HG02884 (cell line): Measurements from ENCODE around the gene ADM2.
"Not testable (repeated sequence)": the region's sequence is repeated elsewhere in the genome, so short reads cannot be mapped to it uniquely, and the experiment has no call there.

ENCODE experiments used
- ATAC-seq: cut with Tn5 transposase; IDR thresholded peaks from one replicate; pipeline ENCODE4 v1.9.1; 2021; ENCODE audit warnings: mild to moderate bottlenecking, moderate library complexity; ENCODE audit not compliant: unreplicated experiment

ADM2 gene

GRCh38 chr22:50505276-50505775 lies 24.0 kb downstream of the ADM2 start:
- ATAC-seq, result no peak

DNA sequence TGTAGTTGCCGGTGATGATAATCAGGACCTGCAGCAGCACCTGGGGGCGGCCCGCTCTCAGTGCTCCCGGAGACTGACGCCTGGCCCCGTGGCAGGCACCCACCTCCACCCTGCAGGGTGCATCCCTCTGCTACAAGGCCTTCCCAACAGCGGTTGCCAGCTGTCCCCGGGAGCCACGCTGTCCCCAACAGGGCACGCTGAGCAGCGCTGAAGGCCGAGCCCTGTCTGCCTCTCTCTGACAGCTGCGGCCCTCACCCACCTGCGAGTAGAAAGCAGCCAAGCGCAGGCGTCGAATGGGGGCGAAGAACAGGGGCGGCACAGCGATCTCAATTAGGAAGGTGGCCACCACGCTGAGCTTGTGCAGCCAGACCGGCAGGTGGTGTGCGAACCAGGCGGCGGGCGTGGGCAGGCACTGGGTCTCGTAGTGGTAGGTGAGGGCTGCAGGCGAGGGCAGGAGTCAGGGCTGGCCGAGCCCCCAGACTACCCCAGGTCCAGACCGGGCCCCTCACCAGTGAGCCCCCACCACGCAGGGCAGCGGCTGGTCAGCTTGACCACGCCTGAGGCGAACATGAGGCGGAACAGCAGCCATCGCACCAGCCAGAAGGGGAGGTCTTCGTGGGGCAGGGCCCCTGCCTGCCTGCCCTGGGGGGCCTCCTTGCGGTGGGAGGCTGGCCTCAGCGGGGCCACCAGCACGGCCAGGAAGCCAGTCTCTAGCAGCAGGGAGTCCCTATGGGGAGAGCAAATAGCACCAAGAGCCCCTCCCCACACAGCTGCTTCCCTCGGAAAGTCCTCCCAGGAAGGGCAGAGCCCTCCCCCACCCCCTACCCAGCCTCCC lies 24.6 kb downstream of the ADM2 start:
- ATAC-seq, result no peak

DNA sequence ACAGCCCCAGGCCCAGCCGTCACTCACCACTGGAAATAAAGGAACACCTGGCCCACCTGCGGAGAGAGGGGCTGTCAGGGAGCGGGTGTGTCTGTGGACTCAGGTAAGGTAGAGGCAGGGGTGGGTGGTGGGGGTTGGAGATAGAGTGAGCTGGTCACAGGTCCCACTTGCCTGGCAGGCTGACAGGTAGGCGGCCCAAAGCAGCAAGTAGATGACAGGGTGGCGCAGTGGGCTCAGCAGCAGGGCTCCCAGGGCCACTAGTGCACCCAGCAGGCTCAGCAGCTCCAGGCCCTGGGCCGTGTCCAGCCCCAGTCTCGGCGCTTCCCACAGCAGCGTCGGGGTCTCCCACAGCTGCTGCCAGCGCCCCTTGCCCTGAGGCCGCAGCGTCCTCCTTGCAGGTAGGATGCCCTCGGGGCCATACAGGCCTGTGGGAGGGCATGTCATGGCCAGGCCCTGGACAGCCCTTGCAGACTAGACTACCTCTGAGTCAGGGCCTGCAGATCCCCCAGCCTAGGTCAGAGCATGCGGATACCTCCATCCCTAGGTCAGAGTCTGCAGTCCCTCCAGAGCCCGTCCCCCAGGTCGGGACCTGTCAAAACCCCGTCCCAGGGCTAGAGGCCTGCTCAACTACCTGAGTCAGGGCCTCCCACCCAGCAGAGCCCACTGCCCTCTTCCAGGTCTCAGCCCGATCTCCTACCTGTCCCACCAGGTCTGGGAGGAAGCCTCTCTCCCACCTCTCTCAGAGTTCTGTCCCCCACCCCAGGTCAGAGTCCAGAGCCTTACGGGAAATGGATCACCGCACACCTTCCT lies 25.5 kb downstream of the ADM2 start:
- ATAC-seq, result no peak

GRCh38 chr22:50507421-50507990 lies 26.2 kb downstream of the ADM2 start, which contains the start of gene LMF2:
TSS of gene LMF2 (minus strand) at chr22:50507702. CDS start at chr22:50507675, 27 bp downstream.
- peak; percentile 47 for ATAC-seq

DNA sequence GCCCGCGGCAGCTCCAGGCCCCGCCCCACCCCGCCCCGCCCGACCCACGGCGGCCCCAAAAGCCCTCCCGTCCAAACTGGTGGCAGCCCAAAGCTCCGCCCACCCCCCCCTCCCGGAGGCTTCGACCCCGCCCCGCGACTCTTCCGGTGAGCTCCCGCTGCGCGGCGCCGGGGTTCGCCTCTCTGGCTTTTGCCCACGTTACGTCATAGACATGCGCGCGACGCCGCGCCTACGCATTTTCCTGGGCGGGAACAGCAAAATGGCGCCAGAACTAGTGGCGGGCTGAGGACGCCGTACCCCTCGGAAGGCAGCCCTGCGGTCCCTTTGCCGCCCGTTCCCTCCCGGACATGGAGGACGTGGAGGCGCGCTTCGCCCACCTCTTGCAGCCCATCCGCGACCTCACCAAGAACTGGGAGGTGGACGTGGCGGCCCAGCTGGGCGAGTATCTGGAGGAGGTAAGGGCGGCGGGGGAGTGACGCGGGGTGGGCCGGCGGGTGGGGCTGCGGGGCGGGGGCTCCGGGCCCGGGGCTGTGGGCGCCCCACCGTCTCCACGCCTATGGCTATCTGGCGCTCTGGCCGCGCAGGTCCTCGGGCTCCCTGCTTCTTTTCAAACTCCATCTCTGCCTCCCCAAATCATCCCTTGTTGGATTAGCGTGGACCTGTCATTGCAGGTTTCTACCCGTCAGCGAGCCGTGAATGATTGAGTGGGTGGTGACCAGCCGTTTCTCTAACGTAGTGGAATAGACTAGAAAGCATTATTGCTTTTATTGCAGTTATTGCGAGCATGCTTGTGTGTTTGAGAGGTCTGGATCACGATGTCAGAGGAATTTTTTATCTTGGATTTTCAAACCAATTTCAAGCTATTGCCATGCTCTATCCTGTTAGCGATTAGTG lies 26.9 kb downstream of the ADM2 start, which contains the start of gene NCAPH2:
NCAPH2 (plus strand) TSS at position 234 of the 894 bp plus-strand sequence; CDS start at position 348, 114 bp downstream.
- peak; percentile 70 for ATAC-seq

- no peak for ATAC-seq
These were observed 27.6 kb downstream of the ADM2 start for GRCh38 chr22:50508897-50509296.

- no peak for ATAC-seq
These were observed 31.8 kb downstream of the ADM2 start for GRCh38 chr22:50513175-50513574.

DNA sequence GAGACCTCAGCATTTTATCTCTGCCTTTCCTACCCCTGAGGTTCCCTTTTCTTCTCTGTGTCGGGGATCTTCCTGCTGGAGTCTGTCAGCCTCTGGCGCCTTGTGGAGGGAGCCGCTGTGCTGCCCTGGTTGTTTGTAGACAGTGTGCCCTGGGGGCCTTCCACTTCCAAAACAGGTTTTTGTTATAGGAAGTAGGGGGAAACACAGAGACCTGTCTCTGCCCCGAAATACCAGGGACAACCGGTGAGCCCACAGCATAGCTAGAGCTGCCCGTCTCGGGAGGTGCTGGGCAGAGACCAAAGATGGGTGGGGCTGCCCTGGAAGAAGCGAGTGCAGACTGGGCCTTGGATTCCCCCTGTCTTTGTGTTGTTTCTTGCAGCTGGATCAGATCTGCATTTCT lies 34.7 kb downstream of the ADM2 start:
- ATAC-seq, result no peak

- no peak for ATAC-seq
These were observed 35.5 kb downstream of the ADM2 start for GRCh38 chr22:50516891-50517290.

DNA sequence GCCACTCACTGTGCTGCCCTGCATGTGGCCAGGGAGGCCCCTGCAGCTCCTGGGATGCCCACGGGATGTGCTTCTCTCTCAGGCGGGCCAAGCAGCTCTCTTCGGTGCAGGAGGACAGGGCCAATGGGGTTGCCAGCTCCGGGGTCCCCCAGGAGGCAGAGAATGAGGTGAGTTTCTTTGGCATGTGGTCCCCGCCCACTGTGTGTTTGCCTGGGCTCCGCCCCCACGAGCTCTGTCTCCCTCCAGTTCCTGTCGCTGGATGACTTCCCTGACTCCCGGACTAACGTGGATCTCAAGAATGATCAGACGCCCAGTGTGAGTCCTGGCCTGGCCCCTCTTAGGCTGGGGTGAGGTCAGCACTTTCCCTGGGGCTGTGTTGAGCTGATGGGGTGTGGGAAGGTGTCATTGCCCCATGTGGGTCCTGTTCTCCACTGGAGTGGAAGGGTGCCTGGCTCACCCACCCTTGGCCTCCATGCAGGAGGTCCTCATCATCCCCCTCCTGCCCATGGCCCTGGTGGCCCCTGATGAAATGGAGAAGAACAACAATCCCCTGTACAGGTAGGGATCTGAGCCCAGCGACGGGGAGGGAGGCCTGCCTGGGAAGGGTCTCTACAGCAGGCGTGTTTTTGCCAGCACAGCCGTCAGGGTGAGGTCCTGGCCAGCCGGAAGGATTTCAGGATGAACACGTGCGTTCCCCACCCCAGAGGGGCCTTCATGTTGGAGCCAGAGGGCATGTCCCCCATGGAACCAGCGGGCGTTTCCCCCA lies 36.3 kb downstream of the ADM2 start:
- no peak for ATAC-seq

DNA sequence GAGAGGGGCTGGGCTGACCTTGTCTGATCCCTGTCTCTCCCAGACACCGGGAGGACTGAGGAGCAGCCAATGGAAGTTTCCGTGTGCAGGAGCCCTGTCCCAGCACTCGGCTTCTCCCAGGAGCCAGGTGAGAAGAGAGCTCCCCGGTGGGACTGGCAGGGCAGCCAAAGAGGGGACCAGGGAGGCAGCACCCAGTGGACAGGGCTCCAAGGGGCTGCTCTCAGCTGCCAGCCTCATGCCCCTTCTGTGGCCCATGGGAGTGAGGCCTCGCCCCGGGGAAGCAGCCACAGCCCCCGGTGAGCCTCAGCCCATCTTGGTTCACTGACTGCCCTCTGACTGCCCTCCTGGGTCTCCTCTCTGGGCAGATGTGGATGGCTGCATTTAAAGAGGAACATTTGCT lies 37.3 kb downstream of the ADM2 start:
- ATAC-seq, result no peak

GRCh38 chr22:50519151-50519550 lies 37.8 kb downstream of the ADM2 start:
- ATAC-seq, result no peak

DNA sequence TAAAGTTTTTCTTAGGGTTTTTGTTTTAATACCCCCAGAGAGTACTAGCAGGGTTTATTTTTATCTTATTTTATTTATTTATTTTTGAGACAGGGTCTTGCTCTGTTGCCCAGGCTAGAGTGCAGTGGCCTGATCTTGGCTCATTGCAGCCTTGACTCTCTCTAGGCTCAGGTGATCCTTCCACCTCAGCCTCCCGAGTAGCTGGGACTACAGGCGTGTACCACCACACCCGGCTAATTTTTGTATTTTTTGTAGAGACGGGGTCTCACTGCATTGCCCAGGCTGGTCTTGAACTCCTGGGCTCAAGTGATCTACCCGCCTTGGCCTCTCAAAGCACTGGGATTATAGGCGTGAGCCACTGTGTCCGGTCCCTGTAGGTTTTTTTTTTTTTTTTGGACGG lies 38.8 kb downstream of the ADM2 start:
- ATAC-seq, result not testable (repeated sequence)

- no peak for ATAC-seq
These were observed 39.6 kb downstream of the ADM2 start for GRCh38 chr22:50520826-50521453.

- no peak for ATAC-seq
These were observed 40.4 kb downstream of the ADM2 start for GRCh38 chr22:50521710-50522109.

- ATAC-seq, result no peak
These were observed 41.0 kb downstream of the ADM2 start for GRCh38 chr22:50522208-50522805.

- ATAC-seq, result no peak
These were observed 41.6 kb downstream of the ADM2 start for GRCh38 chr22:50522806-50523438.

DNA sequence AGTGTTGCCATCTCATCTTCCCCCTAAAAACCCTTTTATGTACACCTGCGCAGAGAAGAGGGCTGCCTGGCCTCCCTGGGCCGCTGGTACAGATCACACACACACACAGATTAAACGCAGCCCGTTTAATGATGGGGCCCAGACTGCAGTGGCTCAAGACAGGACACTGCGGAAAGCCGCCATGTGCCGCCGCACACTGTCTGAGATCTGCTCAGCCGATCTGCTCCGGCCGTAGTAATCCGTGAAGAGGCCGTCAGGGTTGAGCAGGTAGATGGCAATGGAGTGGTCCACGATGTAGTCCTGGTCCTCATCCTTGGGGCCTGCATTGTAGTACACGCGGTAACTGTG lies 42.1 kb downstream of the ADM2 start:
- no peak for ATAC-seq
